ENCODE data around the gene AURKB. TPM values are rescaled to one million over a fixed set of nuclear protein-coding genes. Genes with fewer than 3 reads are reported as not detected.

The AURKB gene
- total RNA-seq, 1 experiment from 2014 or later = 141 TPM

- intact Hi-C loops (cut with micrococcal nuclease) = loop anchor here (1.0 to 5.0 kb wide), 4 partner anchors 35 to 68 kb away; partner anchors contain the start of genes CTC1 and PFAS
- H3K4me1 ChIP-seq (ENCODE audit: control insufficient read depth in 1 of 2, insufficient read depth in 2 of 2, low read length in 2 of 2) = peaks cover 25 to 52% of the 10 kb centered on the region in 2 experiments
- DNase-seq (ENCODE audit: low read depth, low spot score) (peak; percentile 94), ATAC-seq (peak; percentile 52)
- H3K27me3 ChIP-seq (ENCODE audit: insufficient read depth, low read length) = no peaks in the 10 kb centered on the region
- peak overlapping the region; percentile 56 for H2AFZ ChIP-seq (ENCODE audit: low read depth, low read length, poor library complexity, severe bottlenecking)
- H3K4me2 ChIP-seq (ENCODE audit: low read length) = peak overlapping the region; percentile 95
- peaks cover 14% of the 10 kb centered on the region; the same call in 1 of the 2 replicates for H3K79me2 ChIP-seq (ENCODE audit: insufficient read depth, low read length)
- no peaks in the 10 kb centered on the region for H3K9me3 ChIP-seq (ENCODE audit: control insufficient read depth in 1 of 2, insufficient read depth in 1 of 2, low read depth in 1 of 2, low read length in 2 of 2)
- RAD21 ChIA-PET (ENCODE audit: low non-redundant PET in 1 of 2, low total read pairs in 2 of 2, uncharacterized antibody in 2 of 2, unreplicated experiment in 2 of 2) = interaction anchor here in 1 of 2 experiments (1.0 to 1.1 kb wide), 2 partner anchors 35 to 109 kb away, joined by 3 to 4 read pairs; no protein-coding TSS in a partner anchor
- no peaks in the 10 kb centered on the region for H3K9me2 ChIP-seq (ENCODE audit: insufficient read depth)
- CTCF ChIA-PET = interaction anchor here (1.1 to 1.2 kb wide), 2 partner anchors 53 to 68 kb away, joined by 3 to 4 read pairs; partner anchors contain the start of gene ALOXE3
- H3K4me3 ChIP-seq (replicated peaks in 1 of 2; ENCODE audit: low read depth in 1 of 2, low read length in 2 of 2) = peak overlapping the region; percentile 41 to 62
- peak overlapping the region; percentile 70 for H3K27ac ChIP-seq (ENCODE audit: low read depth, low read length)
- no peaks in the 10 kb centered on the region for H4K20me1 ChIP-seq (ENCODE audit: insufficient read depth)
- POLR2A ChIA-PET = interaction anchor here (0.6 to 6.9 kb wide), 7 partner anchors 12 to 65 kb away, joined by 3 to 63 read pairs (median 5); partner anchors contain the start of gene AURKB
- BruUV-seq (replicated peaks) = no TSS peak
- no peaks in the 10 kb centered on the region for H3K36me3 ChIP-seq (ENCODE audit: control insufficient read depth in 1 of 2, insufficient read depth in 2 of 2, low read length in 2 of 2)
- peak overlapping the region; percentile 70 for H3K9ac ChIP-seq (ENCODE audit: low read length)
- TF ChIP-seq ELF1 (IDR thresholded peaks at IDR 0.05; ENCODE audit: borderline replicate concordance, low read depth) (no peak), REST (IDR thresholded peaks at IDR 0.05; ENCODE audit: low read depth) (no peak), EZH2 (IDR thresholded peaks at IDR 0.05) (no peak), POLR2AphosphoS5 (IDR thresholded peaks at IDR 0.05; ENCODE audit: low read depth, low read length) (no peak), CEBPB (IDR thresholded peaks at IDR 0.05; ENCODE audit: low read depth) (no peak), SP1 (IDR thresholded peaks at IDR 0.05; ENCODE audit: low read depth) (no peak), CBX3 (IDR thresholded peaks at IDR 0.05; ENCODE audit: low read depth) (peak; percentile 47; the same call in 1 of the 2 replicates), EGR1 (IDR thresholded peaks at IDR 0.05; ENCODE audit: low read depth) (peak; percentile 0; the same call in 1 of the 2 replicates), ZNF274 (IDR thresholded peaks at IDR 0.05; ENCODE audit: low read depth, low read length) (no peak), ZFX (IDR thresholded peaks at IDR 0.05) (no peak), YY1 (IDR thresholded peaks at IDR 0.05; ENCODE audit: extremely low read depth, insufficient replicate concordance, low read depth, low read length) (peak; percentile 58), MAX (IDR thresholded peaks at IDR 0.05) (peak; percentile 48), TCF7L2 (IDR thresholded peaks at IDR 0.05; ENCODE audit: borderline replicate concordance, extremely low read depth, insufficient read depth, insufficient read length) (peak; percentile 10), SIN3A (IDR thresholded peaks at IDR 0.05; ENCODE audit: low read depth) (0 out of 2 replicates have a peak, but pooled peaks have one; percentile 71)
- TF ChIP-seq, protein P1, sequence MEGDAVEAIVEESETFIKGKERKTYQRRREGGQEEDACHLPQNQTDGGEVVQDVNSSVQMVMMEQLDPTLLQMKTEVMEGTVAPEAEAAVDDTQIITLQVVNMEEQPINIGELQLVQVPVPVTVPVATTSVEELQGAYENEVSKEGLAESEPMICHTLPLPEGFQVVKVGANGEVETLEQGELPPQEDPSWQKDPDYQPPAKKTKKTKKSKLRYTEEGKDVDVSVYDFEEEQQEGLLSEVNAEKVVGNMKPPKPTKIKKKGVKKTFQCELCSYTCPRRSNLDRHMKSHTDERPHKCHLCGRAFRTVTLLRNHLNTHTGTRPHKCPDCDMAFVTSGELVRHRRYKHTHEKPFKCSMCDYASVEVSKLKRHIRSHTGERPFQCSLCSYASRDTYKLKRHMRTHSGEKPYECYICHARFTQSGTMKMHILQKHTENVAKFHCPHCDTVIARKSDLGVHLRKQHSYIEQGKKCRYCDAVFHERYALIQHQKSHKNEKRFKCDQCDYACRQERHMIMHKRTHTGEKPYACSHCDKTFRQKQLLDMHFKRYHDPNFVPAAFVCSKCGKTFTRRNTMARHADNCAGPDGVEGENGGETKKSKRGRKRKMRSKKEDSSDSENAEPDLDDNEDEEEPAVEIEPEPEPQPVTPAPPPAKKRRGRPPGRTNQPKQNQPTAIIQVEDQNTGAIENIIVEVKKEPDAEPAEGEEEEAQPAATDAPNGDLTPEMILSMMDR (IDR thresholded peaks at IDR 0.05 in 2 of 3, conservative IDR thresholded peaks at IDR 0.05 in 1 of 3; ENCODE audit: borderline replicate concordance in 1 of 3, insufficient read depth in 1 of 3, low read depth in 2 of 3, low read length in 2 of 3) = peak in 1 of 3 experiments; percentile 42; a peak in 3 of 6 replicates
- TF ChIP-seq, protein P2, sequence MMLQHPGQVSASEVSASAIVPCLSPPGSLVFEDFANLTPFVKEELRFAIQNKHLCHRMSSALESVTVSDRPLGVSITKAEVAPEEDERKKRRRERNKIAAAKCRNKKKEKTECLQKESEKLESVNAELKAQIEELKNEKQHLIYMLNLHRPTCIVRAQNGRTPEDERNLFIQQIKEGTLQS (IDR thresholded peaks at IDR 0.05) = peak; percentile 96
- TF ChIP-seq, protein P3, sequence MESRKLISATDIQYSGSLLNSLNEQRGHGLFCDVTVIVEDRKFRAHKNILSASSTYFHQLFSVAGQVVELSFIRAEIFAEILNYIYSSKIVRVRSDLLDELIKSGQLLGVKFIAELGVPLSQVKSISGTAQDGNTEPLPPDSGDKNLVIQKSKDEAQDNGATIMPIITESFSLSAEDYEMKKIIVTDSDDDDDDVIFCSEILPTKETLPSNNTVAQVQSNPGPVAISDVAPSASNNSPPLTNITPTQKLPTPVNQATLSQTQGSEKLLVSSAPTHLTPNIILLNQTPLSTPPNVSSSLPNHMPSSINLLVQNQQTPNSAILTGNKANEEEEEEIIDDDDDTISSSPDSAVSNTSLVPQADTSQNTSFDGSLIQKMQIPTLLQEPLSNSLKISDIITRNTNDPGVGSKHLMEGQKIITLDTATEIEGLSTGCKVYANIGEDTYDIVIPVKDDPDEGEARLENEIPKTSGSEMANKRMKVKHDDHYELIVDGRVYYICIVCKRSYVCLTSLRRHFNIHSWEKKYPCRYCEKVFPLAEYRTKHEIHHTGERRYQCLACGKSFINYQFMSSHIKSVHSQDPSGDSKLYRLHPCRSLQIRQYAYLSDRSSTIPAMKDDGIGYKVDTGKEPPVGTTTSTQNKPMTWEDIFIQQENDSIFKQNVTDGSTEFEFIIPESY (IDR thresholded peaks at IDR 0.05; ENCODE audit: extremely low read depth, insufficient replicate concordance, low read length) = no peak
These were observed 23.4 kb downstream of the AURKB start for GRCh38 chr17:8186787-8187516.
